Osteocyte (in vitro differentiated cells): ENCODE data around the gene STRAP. TPM values are rescaled to one million over a fixed set of nuclear protein-coding genes. Genes with fewer than 3 reads are reported as not detected.
"Not testable (repeated sequence)": the region's sequence is repeated elsewhere in the genome, so short reads cannot be mapped to it uniquely, and the experiment has no call there.

Experiments
- DNase-seq: peaks from one replicate; pipeline ENCODE4 v3.0.0; 2021; ENCODE audit warnings: mixed read lengths; ENCODE audit not compliant: unreplicated experiment; ENCODE audit errors: extremely low spot score
- H3K27ac Mint-ChIP-seq: one replicate; pipeline ENCODE4 v1.8.0; 2021; ENCODE audit warnings: mild to moderate bottlenecking, mixed read lengths; ENCODE audit not compliant: unreplicated experiment
- H3K27me3 Mint-ChIP-seq: one replicate; pipeline ENCODE4 v1.8.0; 2021; ENCODE audit warnings: mixed read lengths; ENCODE audit not compliant: unreplicated experiment
- H3K36me3 Mint-ChIP-seq: one replicate; pipeline ENCODE4 v1.8.0; 2021; ENCODE audit warnings: mixed read lengths; ENCODE audit not compliant: unreplicated experiment
- H3K4me1 Mint-ChIP-seq: one replicate; pipeline ENCODE4 v1.8.0; 2021; ENCODE audit warnings: mixed read lengths; ENCODE audit not compliant: unreplicated experiment
- H3K4me3 Mint-ChIP-seq: one replicate; pipeline ENCODE4 v1.8.0; 2021; ENCODE audit warnings: mild to moderate bottlenecking, moderate library complexity, mixed read lengths; ENCODE audit not compliant: unreplicated experiment
- H3K9me3 Mint-ChIP-seq: one replicate; pipeline ENCODE4 v1.8.0; 2021; ENCODE audit warnings: mixed read lengths; ENCODE audit not compliant: unreplicated experiment
- total RNA-seq: library from RNA; stranded (reverse); gene quantifications from 2 replicates; pipeline ENCODE4 v1.2.1, GENCODE V29; 2021
- TF ChIP-seq, protein P1 (sequence below): fragments of 200-600 bp; sonication (generic); IDR thresholded peaks from 2 replicates; pipeline ENCODE4 v1.5.0; 2021; ENCODE audit warnings: antibody characterized with exemption, mild to moderate bottlenecking, moderate library complexity

The STRAP gene
- total RNA-seq, 1 donor from 2014 or later = 136 TPM

GRCh38 chr12:15942475-15942874, 60.3 kb downstream of the STRAP start:
- Mint-ChIP-seq H3K4me1 (peaks cover 2% of the 10 kb centered on the region), H3K4me3 (no peak overlapping the region), H3K27ac (no peak overlapping the region), H3K27me3 (no peaks in the 10 kb centered on the region), H3K9me3 (peaks cover 19% of the 10 kb centered on the region), H3K36me3 (peaks cover 5% of the 10 kb centered on the region)
- no peak for DNase-seq
- TF ChIP-seq, protein P1, sequence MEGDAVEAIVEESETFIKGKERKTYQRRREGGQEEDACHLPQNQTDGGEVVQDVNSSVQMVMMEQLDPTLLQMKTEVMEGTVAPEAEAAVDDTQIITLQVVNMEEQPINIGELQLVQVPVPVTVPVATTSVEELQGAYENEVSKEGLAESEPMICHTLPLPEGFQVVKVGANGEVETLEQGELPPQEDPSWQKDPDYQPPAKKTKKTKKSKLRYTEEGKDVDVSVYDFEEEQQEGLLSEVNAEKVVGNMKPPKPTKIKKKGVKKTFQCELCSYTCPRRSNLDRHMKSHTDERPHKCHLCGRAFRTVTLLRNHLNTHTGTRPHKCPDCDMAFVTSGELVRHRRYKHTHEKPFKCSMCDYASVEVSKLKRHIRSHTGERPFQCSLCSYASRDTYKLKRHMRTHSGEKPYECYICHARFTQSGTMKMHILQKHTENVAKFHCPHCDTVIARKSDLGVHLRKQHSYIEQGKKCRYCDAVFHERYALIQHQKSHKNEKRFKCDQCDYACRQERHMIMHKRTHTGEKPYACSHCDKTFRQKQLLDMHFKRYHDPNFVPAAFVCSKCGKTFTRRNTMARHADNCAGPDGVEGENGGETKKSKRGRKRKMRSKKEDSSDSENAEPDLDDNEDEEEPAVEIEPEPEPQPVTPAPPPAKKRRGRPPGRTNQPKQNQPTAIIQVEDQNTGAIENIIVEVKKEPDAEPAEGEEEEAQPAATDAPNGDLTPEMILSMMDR = no peak

DNA sequence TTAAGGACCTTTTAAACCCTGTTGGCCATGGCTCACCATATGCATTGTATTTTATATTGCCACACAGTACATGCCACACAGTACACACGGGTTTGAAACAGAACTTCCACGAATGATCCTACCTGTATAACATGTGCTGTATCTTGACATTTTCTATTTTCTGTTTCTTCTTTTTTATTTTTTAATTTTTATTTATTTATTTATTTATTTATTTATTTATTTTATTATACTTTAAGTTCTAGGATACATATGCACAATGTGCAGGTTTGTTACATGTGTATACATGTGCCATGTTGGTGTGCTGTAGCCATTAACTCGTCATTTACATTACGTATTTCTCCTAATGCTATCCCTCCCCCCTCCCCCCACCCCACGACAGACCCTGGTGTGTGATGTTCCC, 61.3 kb downstream of the STRAP start:
- not testable (repeated sequence) for H3K4me1 Mint-ChIP-seq, H3K27me3 Mint-ChIP-seq, DNase-seq, H3K36me3 Mint-ChIP-seq, H3K27ac Mint-ChIP-seq, H3K4me3 Mint-ChIP-seq
- H3K9me3 Mint-ChIP-seq = peaks cover 23% of the 10 kb centered on the region

DNA sequence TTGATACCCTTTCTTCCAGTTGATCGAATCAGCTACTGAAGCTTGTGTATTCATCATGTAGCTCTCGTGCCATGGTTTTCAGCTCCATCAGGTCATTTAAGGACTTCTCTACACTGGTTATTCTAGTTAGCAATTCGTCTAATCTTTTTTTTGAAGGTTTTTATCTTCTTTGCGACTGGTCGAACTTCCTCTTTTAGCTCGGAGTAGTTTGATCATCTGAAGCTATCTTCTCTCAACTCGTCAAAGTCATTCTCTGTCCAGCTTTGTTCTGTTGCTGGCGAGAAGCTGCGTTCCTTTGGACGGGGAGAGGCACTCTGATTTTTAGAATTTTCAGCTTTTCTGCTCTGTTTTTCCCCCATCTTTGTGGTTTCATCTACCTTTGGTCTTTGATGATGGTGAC, 66.3 kb downstream of the STRAP start:
- H3K9me3 Mint-ChIP-seq, DNase-seq, H3K27ac Mint-ChIP-seq, H3K27me3 Mint-ChIP-seq, H3K4me1 Mint-ChIP-seq, H3K4me3 Mint-ChIP-seq: not testable (repeated sequence)
- H3K36me3 Mint-ChIP-seq = peaks cover 12% of the 10 kb centered on the region

Other genes with a start within 250 kb of the STRAP start
- gene EPS8, start 93.0 kb upstream of the STRAP start, total RNA-seq = 303 and 308 TPM in 2 replicates
- 28.4 and 29.8 TPM in 2 replicates for gene DERA, start 28.9 kb downstream of the STRAP start, total RNA-seq